PC-3 (cell line): ENCODE measurements around the gene ANKS1B. TPM values are rescaled to one million over a fixed set of nuclear protein-coding genes. Genes with fewer than 3 reads are reported as not detected.
A peak's percentile ranks its signal among the peaks of the same experiment; 100 is the strongest.

ENCODE experiments used
- ATAC-seq: fragments of 200-7000 bp; cut with Tn5 transposase; 2 replicates; pipeline ENCODE4 v1.9.1; 2020; ENCODE audit warnings: mild to moderate bottlenecking, moderate library complexity
- BruUV-seq: library from RNA; stranded (reverse); fragments of 400-500 nt; replicated peaks from 2 replicates; lab custom pipeline; 2021; lab: Mats Ljungman, UMichigan
- CTCF ChIA-PET: fragments of 300-600 bp; sonication (Branson Sonifier 250); formaldehyde crosslinking; loops from one replicate; lab custom pipeline; 2022; ENCODE audit warnings: antibody characterized with exemption; lab: Charles Lee
- POLR2A ChIA-PET: fragments of 300-600 bp; sonication (Branson Sonifier 250); formaldehyde crosslinking; loops from one replicate; lab custom pipeline; 2022; ENCODE audit warnings: antibody characterized with exemption; ENCODE audit not compliant: unreplicated experiment; lab: Charles Lee
- DNase-seq: peaks from one replicate; pipeline ENCODE4 v3.0.0-alpha.2; 2015
- H2AFZ ChIP-seq: fragments of 300-600 bp; sonication (generic); 2 replicates; pipeline ENCODE4 v1.6.0; 2016; ENCODE audit warnings: antibody characterized with exemption, low read length
- H3F3A ChIP-seq: fragments of 300-600 bp; sonication (generic); one replicate; pipeline ENCODE4 v1.6.0; 2017; ENCODE audit warnings: antibody characterized with exemption, low read length, control low read depth, mild to moderate bottlenecking; ENCODE audit not compliant: unreplicated experiment
- H3K27ac ChIP-seq: fragments of 300-600 bp; sonication (generic); 2 replicates; pipeline ENCODE4 v1.5.1; 2016; ENCODE audit warnings: mild to moderate bottlenecking, low read length
- H3K27me3 ChIP-seq: fragments of 300-600 bp; sonication (generic); 2 replicates; pipeline ENCODE4 v1.6.1; 2016; ENCODE audit warnings: low read length, mixed read lengths
- H3K36me3 ChIP-seq: fragments of 300-600 bp; sonication (generic); 2 replicates; pipeline ENCODE4 v1.6.1; 2016; ENCODE audit warnings: low read depth, mixed run types, low read length, mixed read lengths
- H3K4me1 ChIP-seq: fragments of 300-600 bp; sonication (generic); 2 replicates; pipeline ENCODE4 v1.5.1; 2016; ENCODE audit warnings: low read length; ENCODE audit not compliant: insufficient read depth
- H3K4me2 ChIP-seq: fragments of 300-600 bp; sonication (generic); 2 replicates; pipeline ENCODE4 v1.6.0; 2016; ENCODE audit warnings: low read length
- H3K4me3 ChIP-seq: fragments of 300-600 bp; sonication (generic); 2 replicates; pipeline ENCODE4 v1.5.1; 2016; ENCODE audit warnings: mild to moderate bottlenecking, low read length, mixed read lengths
- H3K79me2 ChIP-seq: fragments of 300-600 bp; sonication (generic); 2 replicates; pipeline ENCODE4 v1.6.1; 2017; ENCODE audit warnings: low read length, mixed read lengths
- H3K9ac ChIP-seq: fragments of 300-600 bp; sonication (generic); 2 replicates; pipeline ENCODE4 v1.6.0; 2016; ENCODE audit warnings: mild to moderate bottlenecking, low read length
- H3K9me2 ChIP-seq: fragments of 300-600 bp; sonication (generic); replicated peaks from 2 replicates; pipeline ENCODE4 v1.6.1; 2016; ENCODE audit warnings: mixed run types, low read length, mixed read lengths
- H3K9me3 ChIP-seq: fragments of 300-600 bp; sonication (generic); 2 replicates; pipeline ENCODE4 v1.6.1; 2016; ENCODE audit warnings: low read length, mixed read lengths
- H4K20me1 ChIP-seq: fragments of 300-600 bp; sonication (generic); 2 replicates; pipeline ENCODE4 v1.6.1; 2016; ENCODE audit warnings: low read length, mixed read lengths
- EZH2 ChIP-seq: fragments of 300-600 bp; sonication (generic); IDR thresholded peaks from one replicate; pipeline ENCODE4 v1.6.1; 2017; ENCODE audit warnings: antibody characterized with exemption, mild to moderate bottlenecking, low read length; ENCODE audit not compliant: unreplicated experiment
- EZH2phosphoT487 ChIP-seq: fragments of 300-600 bp; sonication (generic); IDR thresholded peaks from 2 replicates; pipeline ENCODE4 v1.6.1; 2018; ENCODE audit warnings: mild to moderate bottlenecking, antibody characterized with exemption, low read length, borderline replicate concordance
- intact Hi-C: fragments of 100-400 bp; cut with micrococcal nuclease; formaldehyde crosslinking; loops from 2 replicates; pipeline ENCODE4 v1.9.0; 2023
- total RNA-seq: library from RNA; depleted of rRNA; stranded (reverse); fragments of >200 nt; gene quantifications from 2 replicates; pipeline ENCODE4 v1.2.3, GENCODE V29; 2014
- TF ChIP-seq, protein P1 (sequence below): fragments of 300-600 bp; sonication (generic); conservative IDR thresholded peaks from 2 replicates; pipeline ENCODE4 v1.5.1; 2017; ENCODE audit warnings: antibody characterized with exemption, low read depth, mild to moderate bottlenecking, low read length

ANKS1B gene
- total RNA-seq, 1 experiment from 2014 or later = 0.07 TPM

DNA sequence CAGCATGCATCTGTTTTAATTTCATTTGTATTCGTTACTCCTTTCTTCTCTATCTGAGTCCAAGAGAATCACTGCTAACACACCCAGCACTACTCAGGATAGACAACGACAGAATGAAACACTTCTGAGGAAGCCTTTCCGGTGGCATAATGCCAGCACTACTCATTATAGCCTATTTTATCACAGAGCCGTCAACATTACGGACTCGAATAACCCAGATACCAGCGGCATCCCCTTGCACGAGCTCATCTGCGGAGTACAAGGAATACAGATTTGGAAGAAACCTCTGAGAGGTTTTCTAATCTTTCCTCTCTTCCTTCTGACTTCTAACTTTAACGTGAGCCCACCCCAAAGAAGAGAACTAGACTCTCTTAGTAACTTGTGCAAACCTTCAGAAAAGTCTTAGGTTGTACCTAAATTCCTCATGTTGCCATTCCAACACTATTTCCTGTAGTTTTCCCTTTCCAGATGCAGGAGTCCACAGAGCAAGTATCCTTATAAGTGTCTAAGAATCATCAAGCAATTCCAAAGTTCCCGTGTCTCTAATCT is 1091.5 kb downstream of the ANKS1B start:
- H2AFZ ChIP-seq = no peak overlapping the region
- POLR2A ChIA-PET = no interaction called here
- DNase-seq (no peak), ATAC-seq (no peak)
- peaks cover 88% of the 10 kb centered on the region for H3K27me3 ChIP-seq
- H3K4me1 ChIP-seq = no peaks in the 10 kb centered on the region
- no TSS peak for BruUV-seq
- H3K9ac ChIP-seq = no peak overlapping the region
- no peak overlapping the region for H3K4me3 ChIP-seq
- H3K9me3 ChIP-seq = no peaks in the 10 kb centered on the region
- H3K9me2 ChIP-seq = no peaks in the 10 kb centered on the region
- H3K4me2 ChIP-seq = no peak overlapping the region
- no peaks in the 10 kb centered on the region for H3F3A ChIP-seq
- H3K36me3 ChIP-seq = no peaks in the 10 kb centered on the region
- no peak overlapping the region for H3K27ac ChIP-seq
- H4K20me1 ChIP-seq = no peaks in the 10 kb centered on the region
- intact Hi-C loops = no loop called here
- TF ChIP-seq EZH2phosphoT487 (0 out of 2 replicates have a peak, but pooled peaks have one; percentile 8), EZH2 (no peak)
- TF ChIP-seq, protein P1, sequence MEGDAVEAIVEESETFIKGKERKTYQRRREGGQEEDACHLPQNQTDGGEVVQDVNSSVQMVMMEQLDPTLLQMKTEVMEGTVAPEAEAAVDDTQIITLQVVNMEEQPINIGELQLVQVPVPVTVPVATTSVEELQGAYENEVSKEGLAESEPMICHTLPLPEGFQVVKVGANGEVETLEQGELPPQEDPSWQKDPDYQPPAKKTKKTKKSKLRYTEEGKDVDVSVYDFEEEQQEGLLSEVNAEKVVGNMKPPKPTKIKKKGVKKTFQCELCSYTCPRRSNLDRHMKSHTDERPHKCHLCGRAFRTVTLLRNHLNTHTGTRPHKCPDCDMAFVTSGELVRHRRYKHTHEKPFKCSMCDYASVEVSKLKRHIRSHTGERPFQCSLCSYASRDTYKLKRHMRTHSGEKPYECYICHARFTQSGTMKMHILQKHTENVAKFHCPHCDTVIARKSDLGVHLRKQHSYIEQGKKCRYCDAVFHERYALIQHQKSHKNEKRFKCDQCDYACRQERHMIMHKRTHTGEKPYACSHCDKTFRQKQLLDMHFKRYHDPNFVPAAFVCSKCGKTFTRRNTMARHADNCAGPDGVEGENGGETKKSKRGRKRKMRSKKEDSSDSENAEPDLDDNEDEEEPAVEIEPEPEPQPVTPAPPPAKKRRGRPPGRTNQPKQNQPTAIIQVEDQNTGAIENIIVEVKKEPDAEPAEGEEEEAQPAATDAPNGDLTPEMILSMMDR = no peak
- H3K79me2 ChIP-seq = no peaks in the 10 kb centered on the region
- CTCF ChIA-PET = no interaction called here

DNA sequence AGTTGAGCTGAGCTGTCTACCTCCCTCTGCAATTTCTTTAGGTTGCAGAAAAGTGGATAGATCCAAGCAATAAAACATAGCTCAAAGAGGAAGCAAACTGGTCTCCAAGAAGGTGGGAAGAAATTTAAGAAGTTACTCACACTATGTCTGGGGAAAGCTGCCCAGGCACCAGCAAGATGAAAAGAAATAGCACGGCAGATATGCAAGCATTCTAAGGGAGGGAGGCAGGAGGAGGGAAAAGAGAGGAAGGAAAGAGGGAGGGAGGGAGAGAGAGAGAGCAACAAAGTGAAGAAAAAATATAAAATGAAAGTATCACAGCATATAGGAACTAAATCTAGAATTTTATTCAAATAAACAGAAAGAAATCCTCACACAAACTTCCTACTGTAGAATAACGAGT is 1099.0 kb downstream of the ANKS1B start:
- Histone ChIP-seq H3K4me2 (no peak overlapping the region), H3K9me2 (no peaks in the 10 kb centered on the region), H3K27ac (no peak overlapping the region), H3F3A (no peaks in the 10 kb centered on the region), H3K4me3 (no peak overlapping the region), H3K9ac (no peak overlapping the region), H3K4me1 (no peaks in the 10 kb centered on the region), H3K79me2 (no peaks in the 10 kb centered on the region), H2AFZ (no peak overlapping the region), H3K36me3 (no peaks in the 10 kb centered on the region), H4K20me1 (no peaks in the 10 kb centered on the region), H3K27me3 (peaks cover 70% of the 10 kb centered on the region), H3K9me3 (no peaks in the 10 kb centered on the region)
- no peak for DNase-seq
- CTCF ChIA-PET = no interaction called here
- TF ChIP-seq, protein P1 = no peak
- no peak for TF ChIP-seq EZH2
- no peak for TF ChIP-seq EZH2phosphoT487
- POLR2A ChIA-PET = no interaction called here
- intact Hi-C loops = no loop called here
- ATAC-seq = no peak
- no TSS peak for BruUV-seq

DNA sequence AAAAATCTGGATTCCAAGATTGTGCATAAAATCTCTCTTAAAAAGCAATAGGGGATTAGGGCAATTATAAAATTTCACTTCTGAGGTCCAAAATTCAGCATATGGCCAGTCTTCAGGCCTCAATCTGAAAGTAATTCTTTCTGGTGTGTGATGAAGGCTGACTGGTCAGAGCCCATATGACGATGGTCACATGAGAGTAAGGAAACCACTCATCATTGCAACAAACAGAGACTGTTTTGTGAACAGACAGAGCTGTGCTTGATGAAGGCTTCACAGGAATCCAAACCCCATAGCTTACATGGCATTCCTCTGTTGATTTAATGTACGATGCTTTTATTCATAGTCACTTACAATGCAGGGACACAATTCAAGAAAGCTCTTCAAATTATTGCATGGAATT is 1101.5 kb downstream of the ANKS1B start:
- ATAC-seq (no peak), DNase-seq (no peak)
- POLR2A ChIA-PET = no interaction called here
- Histone ChIP-seq H3K36me3 (no peaks in the 10 kb centered on the region), H3K4me3 (no peak overlapping the region), H3K4me1 (no peaks in the 10 kb centered on the region), H3K9ac (no peak overlapping the region), H2AFZ (no peak overlapping the region), H3F3A (no peaks in the 10 kb centered on the region), H3K4me2 (no peak overlapping the region), H3K27me3 (peaks cover 67% of the 10 kb centered on the region), H3K27ac (no peak overlapping the region), H3K79me2 (no peaks in the 10 kb centered on the region), H3K9me2 (no peaks in the 10 kb centered on the region), H3K9me3 (no peaks in the 10 kb centered on the region), H4K20me1 (no peaks in the 10 kb centered on the region)
- CTCF ChIA-PET = no interaction called here
- intact Hi-C loops = no loop called here
- BruUV-seq = no TSS peak
- TF ChIP-seq EZH2 (no peak), EZH2phosphoT487 (no peak)
- TF ChIP-seq, protein P1 = no peak
